IPS-18a (cell line): ENCODE measurements around the gene SDC1.

Experiments used
- H3K27ac ChIP-seq: one replicate; pipeline ENCODE4 v1.5.1; 2013; ENCODE audit warnings: low read length
- H3K27me3 ChIP-seq: one replicate; pipeline ENCODE4 v1.6.1; 2013; ENCODE audit warnings: mild to moderate bottlenecking, low read length; ENCODE audit not compliant: control insufficient read depth, insufficient read depth
- H3K36me3 ChIP-seq: one replicate; pipeline ENCODE4 v1.6.1; 2013; ENCODE audit warnings: low read depth, low read length; ENCODE audit not compliant: control insufficient read depth
- H3K4me1 ChIP-seq: one replicate; pipeline ENCODE4 v1.6.1; 2013; ENCODE audit warnings: low read depth, low read length; ENCODE audit not compliant: control insufficient read depth
- H3K4me3 ChIP-seq: one replicate; pipeline ENCODE4 v1.5.1; 2013; ENCODE audit warnings: low read length
- H3K9ac ChIP-seq: one replicate; pipeline ENCODE4 v1.6.1; 2013; ENCODE audit warnings: mild to moderate bottlenecking, low read length, moderate library complexity
- H3K9me3 ChIP-seq: one replicate; pipeline ENCODE4 v1.6.1; 2013; ENCODE audit warnings: low read depth, low read length; ENCODE audit not compliant: control insufficient read depth

SDC1 gene

DNA sequence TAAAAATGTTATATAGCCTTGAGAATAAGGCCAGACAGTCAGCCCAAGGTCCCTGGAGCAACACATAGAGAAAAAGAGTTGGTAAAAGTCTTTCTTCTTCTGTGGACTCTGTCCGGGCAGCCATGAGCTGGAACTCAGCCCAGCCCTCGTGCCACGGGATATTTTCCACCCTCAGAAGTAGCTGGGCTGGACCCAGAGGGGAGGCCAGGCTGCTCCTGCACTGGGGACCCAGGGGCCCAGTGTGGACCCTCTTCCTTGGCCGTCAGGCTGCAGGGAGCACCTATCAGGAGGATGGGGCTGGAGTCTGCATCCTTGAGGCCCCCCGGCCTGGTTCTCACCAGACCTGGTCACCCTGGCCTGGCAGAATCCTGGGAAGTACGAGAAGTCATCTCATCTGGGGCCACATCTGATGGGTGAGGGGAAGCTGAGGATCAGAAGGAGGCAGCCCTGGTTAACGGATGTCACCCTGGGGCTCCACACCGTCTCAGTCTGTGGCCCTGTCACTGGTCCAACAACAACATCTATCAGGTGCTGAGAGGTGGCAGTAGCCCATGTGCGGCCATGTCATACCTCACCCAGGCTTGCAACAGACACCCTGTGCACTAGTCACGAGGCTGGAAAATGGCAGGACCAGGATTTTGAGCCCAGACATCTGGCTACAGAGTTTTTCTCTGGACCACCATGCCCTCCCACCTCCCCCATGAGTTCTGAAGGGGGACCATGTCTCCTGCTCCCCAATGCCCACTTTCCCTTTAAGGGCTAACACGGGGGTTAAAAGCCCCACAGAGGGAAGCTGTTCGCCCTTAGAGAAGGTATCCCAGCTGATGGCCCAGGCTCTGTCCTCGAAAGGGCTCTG, 33.0 kb downstream of the SDC1 start:
- Histone ChIP-seq H3K27ac (no peak overlapping the region), H3K4me3 (no peak overlapping the region), H3K9me3 (no peaks in the 10 kb centered on the region), H3K36me3 (no peaks in the 10 kb centered on the region), H3K27me3 (no peaks in the 10 kb centered on the region), H3K4me1 (peaks cover 24% of the 10 kb centered on the region), H3K9ac (no peak overlapping the region)

DNA sequence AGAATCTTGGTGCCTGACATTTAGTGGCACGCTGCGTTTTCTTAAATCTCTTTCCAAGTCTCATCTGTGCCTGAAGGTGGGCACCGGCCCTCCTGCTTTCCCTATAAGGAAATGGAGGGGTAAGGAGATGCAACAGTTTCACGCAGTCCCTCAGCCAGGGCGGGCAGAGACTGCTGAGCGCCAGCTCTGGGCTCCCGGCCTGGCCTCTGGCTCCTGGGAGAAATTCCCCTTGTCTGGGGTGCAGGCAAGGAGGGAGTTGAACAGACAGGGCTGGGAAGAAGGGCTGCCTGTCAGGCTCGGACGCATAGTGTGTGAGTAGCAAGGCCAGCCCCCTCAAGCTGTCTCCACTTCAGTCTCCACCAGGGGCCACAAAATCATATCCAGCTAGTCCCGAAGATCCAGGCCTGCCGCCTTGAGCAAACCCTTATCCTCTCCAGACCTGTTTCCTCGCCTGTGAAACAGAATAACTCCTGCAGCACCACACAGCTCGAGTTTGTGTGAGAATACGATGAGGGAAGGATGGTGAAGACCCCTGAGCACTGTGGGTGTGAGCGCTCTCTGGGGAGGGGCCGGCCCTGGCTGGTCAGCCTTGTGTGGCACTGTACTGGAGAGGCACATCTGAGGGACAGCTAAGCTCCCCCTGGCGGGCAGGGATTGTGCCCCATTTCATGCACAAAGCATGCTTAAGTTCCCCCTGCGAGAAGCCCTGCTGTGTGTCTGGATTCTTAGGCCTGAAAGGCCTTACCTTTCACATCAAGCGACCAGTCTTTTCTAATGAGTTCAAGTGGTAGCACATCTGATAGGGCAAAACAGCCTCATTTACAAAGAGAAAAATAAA, 33.8 kb downstream of the SDC1 start:
- Histone ChIP-seq H3K9me3 (no peaks in the 10 kb centered on the region), H3K36me3 (no peaks in the 10 kb centered on the region), H3K4me1 (peaks cover 28% of the 10 kb centered on the region), H3K4me3 (no peak overlapping the region), H3K27me3 (no peaks in the 10 kb centered on the region), H3K9ac (no peak overlapping the region), H3K27ac (no peak overlapping the region)

DNA sequence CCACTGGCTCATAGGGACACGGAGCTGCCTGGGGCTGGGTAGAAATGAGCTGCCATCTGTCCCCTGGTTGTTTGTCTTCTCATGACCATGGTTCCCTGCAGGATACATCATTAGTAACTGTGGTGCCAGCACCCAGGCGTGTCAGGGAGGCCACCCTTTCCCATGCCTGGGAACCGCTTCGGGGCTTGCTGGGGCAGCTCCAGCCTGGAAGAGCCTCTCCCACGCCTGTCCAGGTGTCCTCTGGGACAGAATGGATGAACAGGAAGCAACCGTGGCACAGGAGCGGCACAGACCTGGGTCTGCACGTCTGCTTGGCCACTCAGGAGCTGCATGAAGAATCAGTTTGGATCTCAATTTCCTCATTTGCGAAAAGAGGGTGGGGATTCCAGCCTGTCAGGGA, 34.8 kb downstream of the SDC1 start:
- Histone ChIP-seq H3K27me3 (no peaks in the 10 kb centered on the region), H3K9ac (no peak overlapping the region), H3K4me3 (no peak overlapping the region), H3K4me1 (peaks cover 31% of the 10 kb centered on the region), H3K9me3 (no peaks in the 10 kb centered on the region), H3K27ac (no peak overlapping the region), H3K36me3 (no peaks in the 10 kb centered on the region)

DNA sequence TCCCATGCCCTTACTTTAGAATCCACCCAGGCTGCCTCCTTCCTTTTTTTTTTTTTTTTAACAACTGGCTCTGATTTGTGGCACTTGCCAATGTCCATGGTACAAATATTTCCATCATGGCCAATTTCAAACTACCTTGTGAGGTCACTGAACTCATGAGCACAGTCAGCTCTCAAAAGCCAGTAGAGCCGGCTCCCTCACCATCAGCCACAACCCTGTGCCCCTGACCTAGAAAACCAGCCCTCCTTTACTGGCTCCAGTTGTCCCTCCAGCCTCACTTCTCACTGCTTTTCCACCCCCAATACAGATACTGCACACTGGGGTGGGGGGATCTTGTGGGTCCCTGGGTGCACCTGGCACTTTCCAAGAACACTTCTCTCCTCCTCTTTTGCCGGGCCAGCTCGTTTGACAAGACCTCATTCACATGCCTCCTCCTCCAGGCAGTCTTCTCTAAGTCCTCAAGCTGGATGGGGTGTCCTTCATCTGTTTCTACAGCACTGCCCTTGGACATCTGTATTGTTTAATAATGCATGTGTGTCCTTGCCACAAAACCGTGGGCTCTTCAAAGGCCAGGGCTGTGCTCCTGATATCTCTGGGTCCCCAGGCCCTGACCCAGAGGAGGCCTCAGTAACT, 35.5 kb downstream of the SDC1 start:
- Histone ChIP-seq H3K4me3 (no peak overlapping the region), H3K27ac (no peak overlapping the region), H3K9ac (no peak overlapping the region), H3K9me3 (no peaks in the 10 kb centered on the region), H3K4me1 (peaks cover 34% of the 10 kb centered on the region), H3K36me3 (no peaks in the 10 kb centered on the region), H3K27me3 (no peaks in the 10 kb centered on the region)

DNA sequence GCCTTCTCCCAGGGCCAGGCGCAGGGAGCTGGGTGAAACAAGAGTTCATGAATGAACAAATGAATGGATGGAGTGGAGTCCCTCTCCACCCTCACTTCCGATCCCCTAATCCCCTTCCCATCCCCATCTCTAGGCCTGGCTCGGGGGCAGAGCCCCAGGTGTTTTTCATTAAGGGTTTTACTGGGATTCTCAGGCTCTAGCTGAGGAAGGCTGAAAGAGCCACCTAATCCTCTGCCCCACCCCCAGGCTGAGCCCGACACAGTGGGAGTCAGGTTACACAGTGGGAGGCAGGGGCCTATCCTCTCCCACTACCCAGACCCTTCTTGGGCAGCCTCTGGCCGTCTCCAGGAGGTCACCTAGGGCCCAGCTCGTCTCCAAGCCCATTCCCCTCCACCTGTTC, 36.1 kb downstream of the SDC1 start:
- H3K9me3 ChIP-seq, result no peaks in the 10 kb centered on the region
- no peaks in the 10 kb centered on the region for H3K36me3 ChIP-seq
- H3K4me1 ChIP-seq, result peaks cover 34% of the 10 kb centered on the region

GRCh38 chr2:20188201-20188600, 36.7 kb downstream of the SDC1 start:
- Histone ChIP-seq H3K27me3 (no peaks in the 10 kb centered on the region), H3K4me3 (no peak overlapping the region), H3K4me1 (peaks cover 34% of the 10 kb centered on the region), H3K9ac (no peak overlapping the region), H3K36me3 (no peaks in the 10 kb centered on the region), H3K27ac (no peak overlapping the region), H3K9me3 (no peaks in the 10 kb centered on the region)

More for the DNA sequence above, 36.1 kb downstream of the SDC1 start:
- Histone ChIP-seq H3K4me3 (no peak overlapping the region), H3K9ac (no peak overlapping the region), H3K27me3 (no peaks in the 10 kb centered on the region), H3K27ac (no peak overlapping the region)

GRCh38 chr2:20187331-20187730, 37.6 kb downstream of the SDC1 start:
- no peak overlapping the region for H3K4me3 ChIP-seq
- no peak overlapping the region for H3K27ac ChIP-seq
- H3K4me1 ChIP-seq, result peaks cover 34% of the 10 kb centered on the region
- no peak overlapping the region for H3K9ac ChIP-seq
- H3K27me3 ChIP-seq, result no peaks in the 10 kb centered on the region
- H3K9me3 ChIP-seq, result no peaks in the 10 kb centered on the region
- H3K36me3 ChIP-seq, result no peaks in the 10 kb centered on the region

DNA sequence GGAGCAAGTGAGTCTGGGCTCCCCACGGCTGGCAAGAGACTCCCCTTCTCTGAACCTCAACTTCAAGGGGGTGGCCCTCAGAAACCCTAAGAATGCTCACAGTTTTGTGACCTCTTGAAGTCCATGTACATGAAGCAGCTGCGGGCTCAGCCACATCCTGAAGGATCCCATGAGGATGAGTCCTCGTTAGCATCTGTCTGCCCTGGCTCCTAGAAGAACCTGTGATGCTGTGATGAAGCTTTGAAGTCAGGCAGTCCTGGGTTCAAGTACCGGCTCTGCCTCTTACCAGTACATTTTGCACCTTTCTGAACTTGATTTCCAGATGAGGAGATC, 38.1 kb downstream of the SDC1 start:
- H3K9me3 ChIP-seq, result no peaks in the 10 kb centered on the region
- H3K36me3 ChIP-seq, result no peaks in the 10 kb centered on the region
- H3K4me1 ChIP-seq, result peaks cover 34% of the 10 kb centered on the region
- no peaks in the 10 kb centered on the region for H3K27me3 ChIP-seq
- H3K27ac ChIP-seq, result no peak overlapping the region
- H3K9ac ChIP-seq, result no peak overlapping the region
- no peak overlapping the region for H3K4me3 ChIP-seq

DNA sequence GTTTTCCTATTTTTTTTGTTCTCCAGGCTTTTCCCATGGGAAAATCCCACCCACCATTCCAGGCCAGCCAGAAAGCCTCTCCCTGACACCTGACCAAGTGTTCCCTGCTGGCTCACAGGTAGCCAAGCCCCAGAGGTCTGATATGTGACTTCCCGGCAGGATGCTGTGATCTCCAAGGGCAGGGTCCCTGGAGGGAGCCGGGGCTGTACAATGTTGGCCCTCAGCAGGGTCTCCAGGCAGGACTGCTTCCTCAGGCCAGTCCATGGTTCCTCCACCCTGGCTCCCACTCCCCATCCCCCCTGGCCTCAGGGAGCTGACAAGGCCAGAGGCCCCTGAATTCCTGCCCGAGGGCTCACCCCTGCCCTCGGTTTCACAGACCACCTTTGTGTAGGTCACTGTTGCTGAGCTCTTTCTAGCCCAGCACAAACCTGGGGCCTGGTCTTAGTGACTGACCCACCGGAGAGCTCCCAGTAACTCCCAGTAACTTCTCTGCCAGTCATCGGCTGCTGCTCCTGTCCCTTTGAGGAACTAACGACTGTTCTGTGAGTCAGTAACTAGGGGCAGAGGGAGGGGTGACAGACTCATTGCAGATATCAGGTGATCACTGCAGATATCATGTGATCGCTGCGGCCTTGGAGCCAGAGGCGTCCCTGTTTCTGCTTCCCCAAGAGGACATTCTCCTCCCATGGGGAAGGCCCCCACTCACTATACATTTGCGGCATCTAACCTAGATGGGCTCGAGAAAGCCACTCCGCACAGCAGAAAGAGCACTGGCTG, 38.7 kb downstream of the SDC1 start:
- no peaks in the 10 kb centered on the region for H3K27me3 ChIP-seq
- H3K9ac ChIP-seq, result no peak overlapping the region
- H3K36me3 ChIP-seq, result no peaks in the 10 kb centered on the region
- no peak overlapping the region for H3K4me3 ChIP-seq
- no peak overlapping the region for H3K27ac ChIP-seq
- no peaks in the 10 kb centered on the region for H3K9me3 ChIP-seq
- H3K4me1 ChIP-seq, result peaks cover 34% of the 10 kb centered on the region

DNA sequence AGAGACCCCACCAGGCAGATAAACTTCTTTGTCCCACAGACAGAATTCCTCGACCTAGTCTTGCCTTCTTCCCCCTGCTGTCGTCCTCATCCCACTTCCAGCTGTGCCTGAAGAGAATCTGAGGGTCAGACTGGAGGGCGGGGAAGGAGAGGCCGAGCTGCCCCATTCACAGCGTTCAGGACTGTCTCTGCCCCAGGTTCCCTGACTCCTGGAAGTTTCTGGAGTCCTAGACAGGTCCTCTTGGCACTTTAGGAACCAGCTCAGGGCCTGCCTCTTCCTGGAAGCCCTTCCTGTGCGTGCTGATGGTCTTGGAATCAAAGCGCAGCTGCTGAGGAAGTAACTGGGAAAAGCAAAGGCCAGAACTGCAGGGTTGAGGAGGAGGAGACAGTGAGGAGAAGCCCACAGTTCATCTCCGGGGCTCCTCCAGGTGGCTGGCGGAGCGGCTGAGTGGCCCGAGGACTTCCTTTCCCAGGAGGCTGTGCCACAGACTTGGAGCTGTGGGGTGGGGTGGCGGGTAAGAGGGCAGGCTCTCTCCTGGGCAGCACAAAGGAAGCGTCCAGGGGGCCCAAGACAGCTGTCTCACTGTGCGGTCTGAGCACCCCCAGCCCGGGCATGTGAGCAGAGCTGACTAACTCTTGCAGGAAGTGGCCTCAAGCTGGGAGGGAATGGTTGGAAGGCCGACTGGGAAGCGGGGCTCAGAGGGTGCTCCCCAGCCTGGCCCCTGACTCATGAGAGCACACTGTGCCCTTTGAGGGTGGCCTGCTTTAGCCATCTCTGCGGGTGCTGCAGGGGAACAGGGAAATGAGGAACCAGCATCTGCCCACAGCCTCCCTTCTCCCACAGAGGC, 39.5 kb downstream of the SDC1 start:
- H3K4me3 ChIP-seq, result no peak overlapping the region
- no peaks in the 10 kb centered on the region for H3K36me3 ChIP-seq
- H3K27me3 ChIP-seq, result no peaks in the 10 kb centered on the region
- H3K4me1 ChIP-seq, result peaks cover 34% of the 10 kb centered on the region
- H3K9me3 ChIP-seq, result no peaks in the 10 kb centered on the region
- no peak overlapping the region for H3K9ac ChIP-seq
- H3K27ac ChIP-seq, result no peak overlapping the region
